ENCODE measurements around the gene GNG7. TPM values are rescaled to one million over a fixed set of nuclear protein-coding genes. Genes with fewer than 3 reads are reported as not detected.
"Not testable (repeated sequence)": the region's sequence is repeated elsewhere in the genome, so short reads cannot be mapped to it uniquely, and the experiment has no call there.

GNG7 gene
- total RNA-seq, 1 experiment from 2014 or later = 0.03 TPM

DNA sequence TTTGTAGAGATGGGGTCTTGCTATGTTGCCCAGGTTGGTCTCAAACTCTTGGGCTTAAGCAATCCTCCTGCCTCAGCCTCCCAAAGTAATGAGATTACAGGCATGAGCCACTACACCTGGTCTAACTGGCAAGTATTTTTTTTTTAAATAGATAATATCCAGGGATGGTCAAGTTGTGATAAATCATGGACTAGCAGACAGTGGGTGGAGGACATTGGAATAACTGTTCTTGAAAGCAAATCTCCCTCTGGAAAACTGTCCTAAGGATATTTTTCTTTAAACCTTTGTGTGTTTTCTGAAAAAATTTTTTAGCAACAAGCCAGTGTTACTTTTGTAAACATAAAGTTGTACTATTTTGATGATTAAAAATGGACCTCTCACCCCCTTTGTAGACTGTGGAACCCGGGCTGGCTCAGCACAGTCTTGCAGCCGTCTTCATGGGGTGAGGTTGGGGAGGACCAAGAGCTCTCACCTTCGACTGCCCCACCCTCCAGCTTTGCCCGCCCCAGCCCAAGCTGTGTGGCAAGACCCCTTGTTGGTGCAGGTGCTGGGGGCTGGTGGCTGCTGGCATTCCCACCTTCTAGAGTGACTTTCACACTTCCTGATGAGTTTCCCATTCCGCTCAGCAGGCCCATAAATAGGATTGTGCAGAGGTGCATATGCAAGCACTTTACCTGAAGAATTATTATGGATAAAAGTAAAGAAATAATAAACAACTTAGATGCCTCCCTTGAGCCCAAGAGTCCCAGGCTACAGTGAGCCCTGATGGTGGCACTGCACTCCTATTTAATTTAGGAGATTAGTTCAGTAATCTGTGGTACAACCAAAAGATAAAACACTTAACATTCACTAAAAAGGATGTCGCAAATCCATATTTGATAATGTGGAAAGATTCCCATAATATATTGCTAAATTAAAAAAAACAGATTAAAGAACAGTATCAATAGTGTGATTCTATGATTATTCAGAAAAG, 119.2 kb downstream of the GNG7 start:
- Histone ChIP-seq H3K36me3 (no peaks in the 10 kb centered on the region), H3K4me1 (replicated peaks) (peaks cover 24% of the 10 kb centered on the region), H3K9me3 (replicated peaks) (peaks cover 7% of the 10 kb centered on the region; the same call in 1 of the 2 replicates), H3K27me3 (replicated peaks) (no peaks in the 10 kb centered on the region), H3K4me3 (no peak overlapping the region), H3K27ac (no peak overlapping the region)
- no peak for DNase-seq (ENCODE audit: low read depth in 1 of 2, low spot score in 2 of 2)

DNA sequence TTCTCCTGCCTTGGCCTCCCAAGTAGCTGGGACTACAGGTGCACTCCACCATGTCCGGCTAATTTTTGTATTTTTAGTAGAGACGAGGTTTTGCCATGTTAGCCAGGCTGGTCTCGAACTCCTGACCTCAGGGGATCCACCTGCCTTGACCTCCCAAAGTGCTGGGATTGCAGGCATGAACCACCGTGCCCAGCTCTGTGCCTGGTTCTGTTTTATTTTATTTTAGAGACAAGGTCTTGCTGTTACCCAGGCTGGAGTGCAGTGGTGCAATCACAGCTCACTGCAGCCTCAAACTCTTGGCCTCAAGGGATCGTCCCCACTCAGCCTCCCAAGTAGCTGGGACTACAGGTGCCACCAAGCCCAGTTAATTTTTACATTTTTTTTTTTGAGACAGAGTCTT, 122.1 kb downstream of the GNG7 start:
- not testable (repeated sequence) for DNase-seq (ENCODE audit: low read depth in 1 of 2, low spot score in 2 of 2); H3K27ac ChIP-seq; H3K36me3 ChIP-seq; H3K4me3 ChIP-seq; H3K27me3 ChIP-seq (replicated peaks)
- peaks cover 12% of the 10 kb centered on the region; the same call in 1 of the 2 replicates for H3K9me3 ChIP-seq (replicated peaks)
- peaks cover 44% of the 10 kb centered on the region for H3K4me1 ChIP-seq (replicated peaks)

DNA sequence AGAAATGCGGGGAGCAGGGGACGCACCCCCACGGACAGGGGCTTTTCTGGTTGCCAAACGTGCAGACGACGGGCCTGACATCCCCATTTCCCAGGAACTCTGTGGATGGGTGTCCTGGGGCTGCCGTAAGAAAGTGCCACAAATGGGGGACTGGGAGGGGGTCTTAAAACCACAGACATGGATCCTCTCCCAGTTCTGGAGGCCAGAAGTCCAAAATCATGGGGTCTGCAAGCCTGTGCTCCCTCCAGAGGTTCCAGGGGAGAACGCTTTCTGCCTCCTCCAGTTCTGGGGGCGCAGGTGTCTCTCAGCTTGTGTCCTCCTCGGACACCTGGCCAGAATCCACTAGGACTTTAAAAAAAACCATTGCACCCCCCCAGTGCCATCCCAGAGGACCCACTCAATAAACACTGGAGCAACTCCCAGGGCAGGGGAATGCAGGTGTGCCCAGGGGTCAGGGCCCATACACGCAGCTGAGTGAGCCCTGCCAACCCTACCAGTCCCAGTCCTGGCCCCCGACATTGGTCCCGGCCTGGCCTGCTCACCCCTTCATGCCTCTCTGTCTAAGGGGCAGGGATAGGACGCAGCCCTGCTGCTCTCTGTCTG, 122.7 kb downstream of the GNG7 start:
- Histone ChIP-seq H3K36me3 (no peaks in the 10 kb centered on the region), H3K27ac (peak overlapping the region; percentile 80), H3K27me3 (replicated peaks) (no peaks in the 10 kb centered on the region), H3K4me1 (replicated peaks) (peaks cover 44% of the 10 kb centered on the region), H3K9me3 (replicated peaks) (peaks cover 12% of the 10 kb centered on the region; the same call in 1 of the 2 replicates), H3K4me3 (peak overlapping the region; percentile 41)
- DNase-seq (ENCODE audit: low read depth in 1 of 2, low spot score in 2 of 2) = no peak

DNA sequence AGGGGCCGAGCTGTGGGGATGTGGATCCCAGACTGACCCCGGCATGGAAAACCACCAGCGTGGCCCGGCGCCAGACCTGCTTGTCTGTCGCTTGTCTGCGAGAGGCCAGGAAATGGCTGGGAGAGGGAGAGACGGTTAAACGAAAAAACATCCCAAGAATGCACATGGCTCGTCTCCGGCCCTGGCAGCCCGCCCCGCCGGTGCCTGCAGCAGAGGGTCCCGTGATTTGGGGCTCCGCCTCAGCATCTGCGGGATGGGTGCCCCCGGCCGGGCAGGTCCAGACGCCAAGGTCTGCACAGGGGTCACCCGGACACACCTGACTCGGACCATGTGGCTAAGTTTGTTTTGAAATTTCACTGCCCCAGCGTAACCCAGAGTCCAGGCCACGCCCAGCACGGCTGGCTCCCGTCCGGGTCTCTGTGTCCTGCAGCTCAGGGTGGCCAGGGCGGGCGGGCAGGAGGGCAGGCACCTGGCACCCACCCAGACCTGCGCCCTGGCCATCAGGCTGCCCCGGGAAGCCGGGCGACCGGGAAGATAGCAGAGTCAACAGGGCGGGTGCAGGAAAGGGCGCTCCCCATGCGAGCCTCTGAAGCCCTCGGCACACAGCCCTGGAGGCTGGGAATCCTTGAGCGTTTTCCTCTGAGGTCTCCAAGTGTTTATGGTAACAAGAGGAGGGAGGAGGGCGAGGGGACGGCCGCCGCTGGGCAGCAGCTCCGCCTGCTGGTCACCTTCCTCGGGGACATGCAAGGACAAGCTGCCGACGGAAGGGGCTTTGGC, 123.4 kb downstream of the GNG7 start:
- Histone ChIP-seq H3K27me3 (replicated peaks) (no peaks in the 10 kb centered on the region), H3K36me3 (no peaks in the 10 kb centered on the region), H3K4me1 (replicated peaks) (peaks cover 46% of the 10 kb centered on the region), H3K27ac (peak overlapping the region; percentile 80), H3K9me3 (replicated peaks) (peaks cover 12% of the 10 kb centered on the region; the same call in 1 of the 2 replicates), H3K4me3 (peak overlapping the region; percentile 41)
- DNase-seq (ENCODE audit: low read depth in 1 of 2, low spot score in 2 of 2) = peak; percentile 92 to 97

DNA sequence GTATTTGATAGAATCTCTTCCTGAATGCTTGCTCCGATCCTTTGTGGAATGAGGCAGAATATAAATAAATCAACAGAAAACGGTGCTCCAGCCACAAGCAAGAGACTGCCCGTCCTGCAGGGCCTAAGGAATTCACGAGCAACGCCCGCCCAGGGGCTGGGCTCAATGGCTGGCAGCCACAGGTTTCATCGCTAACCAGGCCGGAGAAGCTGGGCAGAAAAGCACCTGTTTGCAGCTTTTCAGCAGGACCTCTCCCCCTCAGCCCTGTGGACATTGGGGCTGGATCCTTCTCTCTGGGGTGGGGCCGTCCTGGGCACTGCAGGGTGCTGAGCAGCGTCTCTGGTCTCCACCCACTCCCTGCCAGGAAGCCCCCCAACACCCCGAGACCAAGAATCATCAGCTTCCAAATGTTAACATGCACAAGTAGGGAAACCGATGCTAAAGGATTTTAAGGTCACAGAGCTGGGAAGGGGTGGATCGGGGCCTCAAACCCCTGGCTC, 124.1 kb downstream of the GNG7 start:
- DNase-seq (ENCODE audit: low read depth in 1 of 2, low spot score in 2 of 2) = peak; percentile 88 to 89
- H3K4me3 ChIP-seq = peak overlapping the region; percentile 41

DNA sequence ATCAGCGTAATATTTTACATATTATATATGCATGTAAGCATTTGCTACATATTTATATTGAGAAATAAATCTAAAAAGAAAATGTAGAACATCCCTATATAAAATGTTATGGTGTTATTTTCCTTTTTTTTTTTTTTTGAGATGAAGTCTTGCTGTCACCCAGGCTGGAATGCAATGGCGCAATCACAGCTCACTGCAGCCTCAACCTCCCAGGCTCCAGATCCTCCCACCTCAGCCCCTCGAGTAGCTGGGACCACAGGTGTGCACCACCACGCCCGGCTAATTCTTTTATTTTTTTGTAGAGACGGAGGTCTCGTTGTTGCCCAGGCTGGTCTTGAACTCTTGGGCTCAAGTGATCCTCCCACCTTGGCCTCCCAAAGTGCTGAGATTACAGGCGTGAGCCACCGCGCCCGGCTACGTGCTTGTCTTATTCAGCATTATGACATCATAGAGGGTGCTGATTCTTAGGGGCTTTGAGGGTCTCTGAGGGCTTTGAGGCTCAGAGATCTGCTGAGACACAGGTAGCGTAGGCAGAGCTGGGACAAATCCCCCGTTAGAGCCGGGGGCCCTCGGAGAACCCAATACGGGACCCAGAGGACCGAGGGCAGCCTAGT, 124.7 kb downstream of the GNG7 start:
- H3K27me3 ChIP-seq (replicated peaks) = no peaks in the 10 kb centered on the region
- peaks cover 7% of the 10 kb centered on the region; the same call in 1 of the 2 replicates for H3K9me3 ChIP-seq (replicated peaks)
- no peak overlapping the region for H3K4me3 ChIP-seq
- peak overlapping the region; percentile 80 for H3K27ac ChIP-seq
- peaks cover 55% of the 10 kb centered on the region for H3K4me1 ChIP-seq (replicated peaks)
- no peaks in the 10 kb centered on the region for H3K36me3 ChIP-seq
- no peak for DNase-seq (ENCODE audit: low read depth in 1 of 2, low spot score in 2 of 2)

More for the DNA sequence above, 124.1 kb downstream of the GNG7 start:
- Histone ChIP-seq H3K4me1 (replicated peaks) (peaks cover 52% of the 10 kb centered on the region), H3K27me3 (replicated peaks) (no peaks in the 10 kb centered on the region), H3K27ac (peak overlapping the region; percentile 80), H3K36me3 (no peaks in the 10 kb centered on the region), H3K9me3 (replicated peaks) (peaks cover 7% of the 10 kb centered on the region; the same call in 1 of the 2 replicates)

DNA sequence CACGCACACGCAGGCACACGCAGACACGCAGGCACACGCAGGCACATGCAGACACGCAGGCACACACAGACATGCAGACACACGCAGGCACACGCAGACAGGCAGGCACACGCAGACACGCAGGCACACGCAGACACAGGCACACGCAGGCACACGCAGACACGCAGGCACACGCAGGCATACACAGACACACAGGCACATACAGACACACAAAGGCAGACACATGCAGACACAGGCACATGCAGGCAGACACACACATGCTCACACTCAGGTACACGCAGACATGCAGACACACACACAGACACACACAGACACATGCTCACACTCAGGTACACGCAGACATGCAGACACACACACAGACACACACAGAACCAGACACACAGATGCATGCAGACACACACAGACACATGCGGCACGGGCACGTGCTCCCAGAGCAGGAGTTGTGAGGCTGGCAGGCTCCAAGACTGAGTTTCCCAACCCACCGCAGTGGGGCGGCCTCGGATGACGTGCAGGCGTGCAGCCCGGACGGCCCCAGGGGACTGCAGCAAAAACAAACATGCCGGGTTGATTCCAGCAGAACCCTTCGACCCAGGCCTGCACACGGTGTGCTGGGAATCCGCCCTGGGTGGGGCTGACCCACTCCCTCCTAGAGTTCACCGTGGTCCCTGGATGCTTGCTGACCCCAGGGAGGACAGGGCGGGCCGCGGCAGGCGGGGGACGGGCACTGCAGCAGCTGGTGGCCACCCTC, 126.6 kb downstream of the GNG7 start:
- Histone ChIP-seq H3K36me3 (no peaks in the 10 kb centered on the region), H3K27ac (peak overlapping the region; percentile 70), H3K9me3 (replicated peaks) (peaks cover 4% of the 10 kb centered on the region; the same call in 1 of the 2 replicates), H3K27me3 (replicated peaks) (no peaks in the 10 kb centered on the region), H3K4me1 (replicated peaks) (peaks cover 55% of the 10 kb centered on the region), H3K4me3 (no peak overlapping the region)
- peak; percentile 88 to 93 for DNase-seq (ENCODE audit: low read depth in 1 of 2, low spot score in 2 of 2)

DNA sequence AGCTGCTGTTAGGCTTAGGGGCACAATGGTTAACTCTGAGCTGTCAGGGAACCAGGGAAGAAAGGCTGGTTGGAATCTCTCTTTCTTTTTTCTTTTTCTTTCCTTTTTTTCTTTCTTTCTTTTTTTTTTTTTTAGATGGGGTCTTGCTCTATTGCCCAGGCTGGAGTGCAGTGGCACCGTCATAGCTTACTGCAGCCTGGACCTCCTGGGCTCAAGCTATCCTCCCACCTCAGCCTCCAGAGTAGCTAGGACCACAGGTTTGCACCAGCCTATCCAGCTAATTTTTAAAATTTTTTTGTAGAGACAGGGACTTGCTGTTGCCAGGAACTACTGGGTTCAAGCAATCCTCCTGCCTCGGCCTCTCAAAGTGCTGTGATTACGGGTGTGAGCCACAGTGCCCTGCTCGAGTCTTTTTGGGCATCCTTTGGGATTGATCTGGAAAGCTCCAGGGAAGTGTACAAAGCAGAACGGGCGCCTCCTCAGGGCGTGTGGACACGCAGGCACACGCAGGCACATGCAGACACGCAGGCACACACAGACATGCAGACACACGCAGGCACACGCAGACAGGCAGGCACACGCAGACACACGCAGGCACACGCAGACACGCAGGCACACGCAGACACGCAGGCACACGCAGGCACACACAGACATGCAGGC, 127.4 kb downstream of the GNG7 start:
- Histone ChIP-seq H3K4me3 (no peak overlapping the region), H3K9me3 (replicated peaks) (peaks cover 4% of the 10 kb centered on the region; the same call in 1 of the 2 replicates), H3K27ac (no peak overlapping the region), H3K4me1 (replicated peaks) (peaks cover 55% of the 10 kb centered on the region), H3K27me3 (replicated peaks) (no peaks in the 10 kb centered on the region), H3K36me3 (no peaks in the 10 kb centered on the region)
- no peak for DNase-seq (ENCODE audit: low read depth in 1 of 2, low spot score in 2 of 2)

DNA sequence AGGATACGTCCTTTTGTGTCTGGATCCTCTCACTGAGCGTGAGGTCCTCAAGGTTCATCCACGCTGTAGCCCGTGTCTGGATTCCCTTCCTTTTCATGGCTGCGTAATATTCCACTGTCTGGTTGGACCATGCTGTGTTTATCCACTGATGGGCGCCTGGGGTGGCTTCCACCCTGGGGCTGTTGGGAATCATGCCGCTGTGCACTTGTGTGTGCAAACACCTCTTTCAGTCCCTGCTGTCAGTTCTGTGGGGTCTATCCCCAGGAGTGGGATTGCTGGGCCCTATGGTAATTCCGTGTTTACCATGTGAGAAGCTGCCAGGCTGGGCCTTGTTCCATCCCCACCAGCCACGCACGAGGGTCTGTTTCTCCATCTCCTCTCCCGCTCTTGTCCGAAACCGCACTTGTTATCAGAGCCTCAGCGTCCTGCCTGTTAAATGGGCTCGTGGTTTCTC, 128.0 kb downstream of the GNG7 start:
- Histone ChIP-seq H3K9me3 (replicated peaks) (peaks cover 4% of the 10 kb centered on the region; the same call in 1 of the 2 replicates), H3K27me3 (replicated peaks) (no peaks in the 10 kb centered on the region), H3K36me3 (no peaks in the 10 kb centered on the region), H3K27ac (no peak overlapping the region), H3K4me1 (replicated peaks) (peaks cover 50% of the 10 kb centered on the region), H3K4me3 (no peak overlapping the region)
- no peak for DNase-seq (ENCODE audit: low read depth in 1 of 2, low spot score in 2 of 2)

DNA sequence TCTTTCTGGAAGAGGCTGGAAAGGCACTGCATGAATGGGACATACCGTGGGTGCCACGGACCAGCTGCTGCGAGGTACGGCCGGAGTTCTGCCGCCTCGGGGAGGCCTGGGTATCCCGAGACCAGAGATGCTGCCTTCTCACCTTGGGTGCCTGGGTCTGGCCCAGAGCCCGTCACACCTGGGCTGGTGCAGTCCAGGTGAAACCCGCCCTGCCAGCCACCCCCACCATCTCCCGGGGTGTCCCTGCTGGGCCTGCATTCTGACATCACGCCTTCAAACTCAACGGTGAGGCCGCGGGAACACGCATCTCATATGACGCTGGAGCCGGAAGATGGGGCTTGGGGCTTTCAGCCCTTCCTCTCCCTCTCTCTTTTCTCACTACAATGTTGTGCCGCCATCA, 128.6 kb downstream of the GNG7 start:
- Histone ChIP-seq H3K27me3 (replicated peaks) (no peaks in the 10 kb centered on the region), H3K36me3 (no peaks in the 10 kb centered on the region), H3K9me3 (replicated peaks) (peaks cover 4% of the 10 kb centered on the region; the same call in 1 of the 2 replicates), H3K4me3 (no peak overlapping the region), H3K27ac (no peak overlapping the region), H3K4me1 (replicated peaks) (peaks cover 44% of the 10 kb centered on the region)
- no peak for DNase-seq (ENCODE audit: low read depth in 1 of 2, low spot score in 2 of 2)

DNA sequence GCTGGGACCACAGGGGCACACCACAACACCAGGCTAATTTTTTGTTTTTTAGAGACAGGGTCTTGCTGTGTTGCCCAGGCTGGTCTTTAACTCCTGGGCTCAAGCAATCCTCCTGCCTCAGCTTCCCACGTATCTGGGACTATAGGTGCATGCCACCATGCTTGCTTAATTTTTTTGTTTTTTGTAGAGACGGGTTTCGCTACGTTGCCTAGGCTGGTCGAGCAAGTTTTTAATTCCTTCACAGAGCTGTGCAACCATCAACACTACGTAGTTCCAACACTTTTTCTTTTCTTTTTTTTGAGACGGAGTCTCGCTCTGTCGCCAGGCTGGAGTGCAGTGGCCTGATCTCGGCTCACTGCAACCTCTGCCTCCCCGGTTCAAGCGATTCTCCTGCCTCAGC, 130.3 kb downstream of the GNG7 start:
- H3K27ac ChIP-seq; H3K27me3 ChIP-seq (replicated peaks); H3K4me3 ChIP-seq; H3K36me3 ChIP-seq; H3K9me3 ChIP-seq (replicated peaks); DNase-seq (ENCODE audit: low read depth in 1 of 2, low spot score in 2 of 2): not testable (repeated sequence)
- peaks cover 26% of the 10 kb centered on the region for H3K4me1 ChIP-seq (replicated peaks)

Data from SJSA1 (cell line).